H1 (cell line): ENCODE measurements around the gene INPP5F.

ENCODE experiments used
- CTCF ChIP-seq, 3 experiments: IDR thresholded peaks; 1 replicate in 2 of 3; 2 replicates in 1 of 3; pipeline versions ENCODE4 v1.5.1 to v1.6.1; 2011; ENCODE audit warnings: low read length in 3 of 3, mild to moderate bottlenecking in 3 of 3, inconsistent platforms in 2 of 3, low read depth in 1 of 3, moderate library complexity in 1 of 3; ENCODE audit not compliant: insufficient read depth in 1 of 3; ENCODE audit errors: control extremely low read depth in 1 of 3
- HDAC6 ChIP-seq: IDR thresholded peaks from one replicate; pipeline ENCODE4 v1.7.1; 2012; ENCODE audit warnings: low read depth, mild to moderate bottlenecking, inconsistent platforms, low read length, moderate library complexity
- KDM1A ChIP-seq: fragments of 200-600, 300-600 bp; sonication (generic); IDR thresholded peaks from 2 replicates; pipeline ENCODE4 v1.7.1; 2016; ENCODE audit warnings: mild to moderate bottlenecking, low read length, borderline replicate concordance
- POLR2A ChIP-seq, 2 experiments: IDR thresholded peaks; 1 replicate in 1 of 2; 2 replicates in 1 of 2; pipeline ENCODE4 v1.6.1; 2011; ENCODE audit warnings: low read depth in 2 of 2, low read length in 2 of 2, mild to moderate bottlenecking in 2 of 2; ENCODE audit errors: control extremely low read depth in 1 of 2
- RAD21 ChIP-seq, 2 experiments: IDR thresholded peaks in 1 of 2; conservative IDR thresholded peaks in 1 of 2; 2 replicates each; pipeline ENCODE4 v1.6.1; 2011; ENCODE audit warnings: low read depth in 2 of 2, low read length in 2 of 2, improper control_type of control experiment in 1 of 2, inconsistent platforms in 1 of 2, mild to moderate bottlenecking in 1 of 2, moderate library complexity in 1 of 2
- SRF ChIP-seq: IDR thresholded peaks from 2 replicates; pipeline ENCODE4 v1.6.1; 2011; ENCODE audit warnings: mild to moderate bottlenecking, low read depth, low read length, moderate library complexity

DNA sequence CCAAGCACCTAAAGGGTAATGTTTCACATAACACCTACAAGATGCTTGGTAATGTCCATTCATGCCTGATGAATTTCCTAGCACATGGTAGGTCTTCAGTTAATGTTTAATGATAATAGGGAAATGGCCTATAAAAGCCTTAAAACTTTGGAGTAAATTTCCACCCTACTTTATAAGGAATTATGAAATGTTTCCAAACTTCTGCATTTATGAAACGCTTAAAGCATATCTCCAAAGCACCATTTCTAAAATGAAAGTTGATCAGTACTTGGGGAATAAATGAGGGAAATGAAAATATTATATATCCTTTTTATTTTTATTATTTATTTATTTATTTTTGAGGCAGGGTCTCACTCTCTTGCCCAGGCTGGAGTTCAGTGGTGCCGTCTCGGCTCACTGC lies 51.8 kb downstream of the INPP5F start:
- TF ChIP-seq CTCF (IDR thresholded peaks at IDR 0.05; ENCODE audit: control extremely low read depth in 1 of 3, insufficient read depth in 1 of 3, low read depth in 1 of 3, low read length in 3 of 3) (no peak), RAD21 (IDR thresholded peaks at IDR 0.05 in 1 of 2, conservative IDR thresholded peaks at IDR 0.05 in 1 of 2; ENCODE audit: low read depth in 2 of 2, low read length in 2 of 2) (no peak), SRF (no peak), KDM1A (no peak), POLR2A (IDR thresholded peaks at IDR 0.05; ENCODE audit: control extremely low read depth in 1 of 2, low read depth in 2 of 2, low read length in 2 of 2) (no peak), HDAC6 (no peak)
